HG03066 (cell line): Measurements from ENCODE around the gene ADGRG6.
"Not testable (repeated sequence)": the region's sequence is repeated elsewhere in the genome, so short reads cannot be mapped to it uniquely, and the experiment has no call there.

ENCODE experiments used
- ATAC-seq: cut with Tn5 transposase; IDR thresholded peaks from one replicate; pipeline ENCODE4 v1.9.1; 2021; ENCODE audit warnings: low read depth; ENCODE audit not compliant: unreplicated experiment

Gene ADGRG6

GRCh38 chr6:142400495-142400894 lies 98.7 kb downstream of the ADGRG6 start:
- ATAC-seq: no peak

- ATAC-seq: no peak
Measured at GRCh38 chr6:142401838-142402237, 100.0 kb downstream of the ADGRG6 start.

- ATAC-seq: no peak
Measured at GRCh38 chr6:142404751-142405150, 102.9 kb downstream of the ADGRG6 start.

- ATAC-seq: no peak
Measured at GRCh38 chr6:142406131-142406530, 104.3 kb downstream of the ADGRG6 start.

GRCh38 chr6:142407685-142408273 lies 106.0 kb downstream of the ADGRG6 start:
- no peak for ATAC-seq

GRCh38 chr6:142408409-142408808 lies 106.6 kb downstream of the ADGRG6 start:
- ATAC-seq: no peak

- no peak for ATAC-seq
Measured at GRCh38 chr6:142409794-142410193, 108.0 kb downstream of the ADGRG6 start.

GRCh38 chr6:142411145-142411544 lies 109.3 kb downstream of the ADGRG6 start:
- no peak for ATAC-seq

- no peak for ATAC-seq
Measured at GRCh38 chr6:142412241-142412640, 110.4 kb downstream of the ADGRG6 start.

- no peak for ATAC-seq
Measured at GRCh38 chr6:142412658-142413057, 110.9 kb downstream of the ADGRG6 start.

- no peak for ATAC-seq
Measured at GRCh38 chr6:142413111-142413510, 111.3 kb downstream of the ADGRG6 start.

- no peak for ATAC-seq
Measured at GRCh38 chr6:142414462-142415250, 112.8 kb downstream of the ADGRG6 start.

- ATAC-seq: no peak
Measured at GRCh38 chr6:142416179-142416578, 114.4 kb downstream of the ADGRG6 start.

- ATAC-seq: no peak
Measured at GRCh38 chr6:142416686-142417085, 114.9 kb downstream of the ADGRG6 start.

- ATAC-seq: no peak
Measured at GRCh38 chr6:142417331-142417750, 115.5 kb downstream of the ADGRG6 start.

GRCh38 chr6:142419071-142419470 lies 117.3 kb downstream of the ADGRG6 start:
- no peak for ATAC-seq

- ATAC-seq: no peak
Measured at GRCh38 chr6:142420802-142421201, 119.0 kb downstream of the ADGRG6 start.

- ATAC-seq: no peak
Measured at GRCh38 chr6:142421285-142422117, 119.7 kb downstream of the ADGRG6 start.

- not testable (repeated sequence) for ATAC-seq
Measured at GRCh38 chr6:142426444-142427132, 124.8 kb downstream of the ADGRG6 start.

GRCh38 chr6:142428468-142428867 lies 126.7 kb downstream of the ADGRG6 start:
- not testable (repeated sequence) for ATAC-seq

- ATAC-seq: no peak
Measured at GRCh38 chr6:142429195-142429594, 127.4 kb downstream of the ADGRG6 start.
